Measurements from ENCODE around the gene CIDEB. TPM values are rescaled to one million over a fixed set of nuclear protein-coding genes. Genes with fewer than 3 reads are reported as not detected.
A peak's percentile ranks its signal among the peaks of the same experiment; 100 is the strongest.

Gene CIDEB
- total and polyA plus RNA-seq, 9 of the 15 experiments (the other 6 are each of a cell fraction or from before 2014, with no cell fraction given) = 0.03 to 0.35 (median 0.09) TPM; not detected in 3

GRCh38 chr14:24329736-24330135, 22.0 kb upstream of the CIDEB start:
- Histone ChIP-seq H3K9ac (ENCODE audit: insufficient read depth in 1 of 2, low read depth in 2 of 2, low read length in 2 of 2) (no peak overlapping the region), H3K79me2 (ENCODE audit: control insufficient read depth, insufficient read depth, low read length) (no peaks in the 10 kb centered on the region), H3K4me1 (replicated peaks in 1 of 2; ENCODE audit: control insufficient read depth in 2 of 2, insufficient read depth in 2 of 2, low read length in 2 of 2) (peaks cover 5 to 33% of the 10 kb centered on the region in 2 experiments; a peak in 4 of 5 replicates), H3K4me2 (ENCODE audit: insufficient read depth, low read length) (no peak overlapping the region), H3K9me3 (replicated peaks; ENCODE audit: control insufficient read depth, insufficient read depth, low read depth, low read length) (no peaks in the 10 kb centered on the region), H3K4me3 (no peak overlapping the region), H4K20me1 (replicated peaks; ENCODE audit: control insufficient read depth, insufficient read depth, low read length) (no peaks in the 10 kb centered on the region), H3K36me3 (ENCODE audit: control insufficient read depth, insufficient read depth, low read length) (no peaks in the 10 kb centered on the region), H2AFZ (ENCODE audit: low read depth, low read length) (no peak overlapping the region), H3K27ac (ENCODE audit: extremely low read depth, low read depth, low read length) (no peak overlapping the region), H3K27me3 (ENCODE audit: control insufficient read depth in 2 of 2, insufficient read depth in 2 of 2, low read length in 2 of 2) (no peaks in the 10 kb centered on the region), H3K9me1 (ENCODE audit: control insufficient read depth, insufficient read depth, low read length) (no peaks in the 10 kb centered on the region)
- no peak for ATAC-seq
- POLR2A ChIA-PET = interaction anchor here (0.6 to 1.0 kb wide), 2 partner anchors 112 to 122 kb away, joined by 3 read pairs; no protein-coding TSS in a partner anchor
- DNase-seq (ENCODE audit: extremely low read depth in 1 of 4, low spot score in 3 of 4) = no peak
- in situ Hi-C loops (cut with MboI) (loop anchor here (5.0 to 25.0 kb wide), 2 partner anchors 103 to 358 kb away; no protein-coding TSS in a partner anchor), intact Hi-C loops (cut with micrococcal nuclease) (loop anchor here (5.0 kb wide), 1 partner anchor 38 kb away; the partner anchor contains the start of gene NFATC4)
- WGBS (ENCODE audit: insufficient coverage, low coverage, missing lambda C conversion rate) = 26% methylated on average over 5 of the region's 9 CpGs
- FAIRE-seq = no peak
- no TSS peak for BruUV-seq (replicated peaks)
- CTCF ChIA-PET (ENCODE audit: low intra/inter-chr PET ratio) = no interaction called here
- TF ChIP-seq, protein P1, sequence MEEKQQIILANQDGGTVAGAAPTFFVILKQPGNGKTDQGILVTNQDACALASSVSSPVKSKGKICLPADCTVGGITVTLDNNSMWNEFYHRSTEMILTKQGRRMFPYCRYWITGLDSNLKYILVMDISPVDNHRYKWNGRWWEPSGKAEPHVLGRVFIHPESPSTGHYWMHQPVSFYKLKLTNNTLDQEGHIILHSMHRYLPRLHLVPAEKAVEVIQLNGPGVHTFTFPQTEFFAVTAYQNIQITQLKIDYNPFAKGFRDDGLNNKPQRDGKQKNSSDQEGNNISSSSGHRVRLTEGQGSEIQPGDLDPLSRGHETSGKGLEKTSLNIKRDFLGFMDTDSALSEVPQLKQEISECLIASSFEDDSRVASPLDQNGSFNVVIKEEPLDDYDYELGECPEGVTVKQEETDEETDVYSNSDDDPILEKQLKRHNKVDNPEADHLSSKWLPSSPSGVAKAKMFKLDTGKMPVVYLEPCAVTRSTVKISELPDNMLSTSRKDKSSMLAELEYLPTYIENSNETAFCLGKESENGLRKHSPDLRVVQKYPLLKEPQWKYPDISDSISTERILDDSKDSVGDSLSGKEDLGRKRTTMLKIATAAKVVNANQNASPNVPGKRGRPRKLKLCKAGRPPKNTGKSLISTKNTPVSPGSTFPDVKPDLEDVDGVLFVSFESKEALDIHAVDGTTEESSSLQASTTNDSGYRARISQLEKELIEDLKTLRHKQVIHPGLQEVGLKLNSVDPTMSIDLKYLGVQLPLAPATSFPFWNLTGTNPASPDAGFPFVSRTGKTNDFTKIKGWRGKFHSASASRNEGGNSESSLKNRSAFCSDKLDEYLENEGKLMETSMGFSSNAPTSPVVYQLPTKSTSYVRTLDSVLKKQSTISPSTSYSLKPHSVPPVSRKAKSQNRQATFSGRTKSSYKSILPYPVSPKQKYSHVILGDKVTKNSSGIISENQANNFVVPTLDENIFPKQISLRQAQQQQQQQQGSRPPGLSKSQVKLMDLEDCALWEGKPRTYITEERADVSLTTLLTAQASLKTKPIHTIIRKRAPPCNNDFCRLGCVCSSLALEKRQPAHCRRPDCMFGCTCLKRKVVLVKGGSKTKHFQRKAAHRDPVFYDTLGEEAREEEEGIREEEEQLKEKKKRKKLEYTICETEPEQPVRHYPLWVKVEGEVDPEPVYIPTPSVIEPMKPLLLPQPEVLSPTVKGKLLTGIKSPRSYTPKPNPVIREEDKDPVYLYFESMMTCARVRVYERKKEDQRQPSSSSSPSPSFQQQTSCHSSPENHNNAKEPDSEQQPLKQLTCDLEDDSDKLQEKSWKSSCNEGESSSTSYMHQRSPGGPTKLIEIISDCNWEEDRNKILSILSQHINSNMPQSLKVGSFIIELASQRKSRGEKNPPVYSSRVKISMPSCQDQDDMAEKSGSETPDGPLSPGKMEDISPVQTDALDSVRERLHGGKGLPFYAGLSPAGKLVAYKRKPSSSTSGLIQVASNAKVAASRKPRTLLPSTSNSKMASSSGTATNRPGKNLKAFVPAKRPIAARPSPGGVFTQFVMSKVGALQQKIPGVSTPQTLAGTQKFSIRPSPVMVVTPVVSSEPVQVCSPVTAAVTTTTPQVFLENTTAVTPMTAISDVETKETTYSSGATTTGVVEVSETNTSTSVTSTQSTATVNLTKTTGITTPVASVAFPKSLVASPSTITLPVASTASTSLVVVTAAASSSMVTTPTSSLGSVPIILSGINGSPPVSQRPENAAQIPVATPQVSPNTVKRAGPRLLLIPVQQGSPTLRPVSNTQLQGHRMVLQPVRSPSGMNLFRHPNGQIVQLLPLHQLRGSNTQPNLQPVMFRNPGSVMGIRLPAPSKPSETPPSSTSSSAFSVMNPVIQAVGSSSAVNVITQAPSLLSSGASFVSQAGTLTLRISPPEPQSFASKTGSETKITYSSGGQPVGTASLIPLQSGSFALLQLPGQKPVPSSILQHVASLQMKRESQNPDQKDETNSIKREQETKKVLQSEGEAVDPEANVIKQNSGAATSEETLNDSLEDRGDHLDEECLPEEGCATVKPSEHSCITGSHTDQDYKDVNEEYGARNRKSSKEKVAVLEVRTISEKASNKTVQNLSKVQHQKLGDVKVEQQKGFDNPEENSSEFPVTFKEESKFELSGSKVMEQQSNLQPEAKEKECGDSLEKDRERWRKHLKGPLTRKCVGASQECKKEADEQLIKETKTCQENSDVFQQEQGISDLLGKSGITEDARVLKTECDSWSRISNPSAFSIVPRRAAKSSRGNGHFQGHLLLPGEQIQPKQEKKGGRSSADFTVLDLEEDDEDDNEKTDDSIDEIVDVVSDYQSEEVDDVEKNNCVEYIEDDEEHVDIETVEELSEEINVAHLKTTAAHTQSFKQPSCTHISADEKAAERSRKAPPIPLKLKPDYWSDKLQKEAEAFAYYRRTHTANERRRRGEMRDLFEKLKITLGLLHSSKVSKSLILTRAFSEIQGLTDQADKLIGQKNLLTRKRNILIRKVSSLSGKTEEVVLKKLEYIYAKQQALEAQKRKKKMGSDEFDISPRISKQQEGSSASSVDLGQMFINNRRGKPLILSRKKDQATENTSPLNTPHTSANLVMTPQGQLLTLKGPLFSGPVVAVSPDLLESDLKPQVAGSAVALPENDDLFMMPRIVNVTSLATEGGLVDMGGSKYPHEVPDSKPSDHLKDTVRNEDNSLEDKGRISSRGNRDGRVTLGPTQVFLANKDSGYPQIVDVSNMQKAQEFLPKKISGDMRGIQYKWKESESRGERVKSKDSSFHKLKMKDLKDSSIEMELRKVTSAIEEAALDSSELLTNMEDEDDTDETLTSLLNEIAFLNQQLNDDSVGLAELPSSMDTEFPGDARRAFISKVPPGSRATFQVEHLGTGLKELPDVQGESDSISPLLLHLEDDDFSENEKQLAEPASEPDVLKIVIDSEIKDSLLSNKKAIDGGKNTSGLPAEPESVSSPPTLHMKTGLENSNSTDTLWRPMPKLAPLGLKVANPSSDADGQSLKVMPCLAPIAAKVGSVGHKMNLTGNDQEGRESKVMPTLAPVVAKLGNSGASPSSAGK (IDR thresholded peaks at IDR 0.05) = peak; percentile 71
- TF ChIP-seq HLTF (IDR thresholded peaks at IDR 0.05) (no peak), CHD1 (IDR thresholded peaks at IDR 0.05; ENCODE audit: low read length) (no peak), MAX (CRISPR knock-in tag; IDR thresholded peaks at IDR 0.05) (peak; percentile 49; the same call in 1 of the 2 replicates), ZNF175 (CRISPR knock-in tag; IDR thresholded peaks at IDR 0.05; ENCODE audit: low read depth) (no peak), ELK3 (CRISPR knock-in tag; IDR thresholded peaks at IDR 0.05) (no peak), L3MBTL2 (IDR thresholded peaks at IDR 0.05) (0 out of 2 replicates have a peak, but pooled peaks have one; percentile 39), PRMT5 (CRISPR knock-in tag; IDR thresholded peaks at IDR 0.05) (no peak)

Data from K562 (cell line).